ENCODE measurements around the gene OSBPL3.

DNA sequence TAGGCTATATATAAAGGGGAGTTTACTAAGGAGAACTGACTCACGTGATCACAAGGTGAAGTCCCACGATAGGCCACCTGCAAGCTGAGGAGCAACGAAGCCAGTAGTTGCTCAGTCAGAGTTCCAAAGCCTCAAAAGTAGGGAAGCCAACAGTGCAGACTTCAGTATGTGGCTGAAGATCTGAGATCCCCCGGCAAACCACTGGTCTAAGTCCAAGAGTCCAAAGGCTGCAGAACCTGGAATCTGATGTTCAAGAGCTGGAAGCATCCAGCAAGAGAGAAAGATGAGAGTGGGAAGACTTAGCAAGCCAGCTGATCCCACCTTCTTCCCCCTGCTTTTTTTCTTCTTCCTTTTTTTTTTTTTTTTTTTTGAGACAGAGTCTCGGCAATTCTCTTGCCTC, 195.7 kb downstream of the OSBPL3 start:
- TF ChIP-seq, protein P1, sequence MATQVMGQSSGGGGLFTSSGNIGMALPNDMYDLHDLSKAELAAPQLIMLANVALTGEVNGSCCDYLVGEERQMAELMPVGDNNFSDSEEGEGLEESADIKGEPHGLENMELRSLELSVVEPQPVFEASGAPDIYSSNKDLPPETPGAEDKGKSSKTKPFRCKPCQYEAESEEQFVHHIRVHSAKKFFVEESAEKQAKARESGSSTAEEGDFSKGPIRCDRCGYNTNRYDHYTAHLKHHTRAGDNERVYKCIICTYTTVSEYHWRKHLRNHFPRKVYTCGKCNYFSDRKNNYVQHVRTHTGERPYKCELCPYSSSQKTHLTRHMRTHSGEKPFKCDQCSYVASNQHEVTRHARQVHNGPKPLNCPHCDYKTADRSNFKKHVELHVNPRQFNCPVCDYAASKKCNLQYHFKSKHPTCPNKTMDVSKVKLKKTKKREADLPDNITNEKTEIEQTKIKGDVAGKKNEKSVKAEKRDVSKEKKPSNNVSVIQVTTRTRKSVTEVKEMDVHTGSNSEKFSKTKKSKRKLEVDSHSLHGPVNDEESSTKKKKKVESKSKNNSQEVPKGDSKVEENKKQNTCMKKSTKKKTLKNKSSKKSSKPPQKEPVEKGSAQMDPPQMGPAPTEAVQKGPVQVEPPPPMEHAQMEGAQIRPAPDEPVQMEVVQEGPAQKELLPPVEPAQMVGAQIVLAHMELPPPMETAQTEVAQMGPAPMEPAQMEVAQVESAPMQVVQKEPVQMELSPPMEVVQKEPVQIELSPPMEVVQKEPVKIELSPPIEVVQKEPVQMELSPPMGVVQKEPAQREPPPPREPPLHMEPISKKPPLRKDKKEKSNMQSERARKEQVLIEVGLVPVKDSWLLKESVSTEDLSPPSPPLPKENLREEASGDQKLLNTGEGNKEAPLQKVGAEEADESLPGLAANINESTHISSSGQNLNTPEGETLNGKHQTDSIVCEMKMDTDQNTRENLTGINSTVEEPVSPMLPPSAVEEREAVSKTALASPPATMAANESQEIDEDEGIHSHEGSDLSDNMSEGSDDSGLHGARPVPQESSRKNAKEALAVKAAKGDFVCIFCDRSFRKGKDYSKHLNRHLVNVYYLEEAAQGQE (IDR thresholded peaks at IDR 0.05; ENCODE audit: borderline replicate concordance) = no peak
- TF ChIP-seq, protein P2, sequence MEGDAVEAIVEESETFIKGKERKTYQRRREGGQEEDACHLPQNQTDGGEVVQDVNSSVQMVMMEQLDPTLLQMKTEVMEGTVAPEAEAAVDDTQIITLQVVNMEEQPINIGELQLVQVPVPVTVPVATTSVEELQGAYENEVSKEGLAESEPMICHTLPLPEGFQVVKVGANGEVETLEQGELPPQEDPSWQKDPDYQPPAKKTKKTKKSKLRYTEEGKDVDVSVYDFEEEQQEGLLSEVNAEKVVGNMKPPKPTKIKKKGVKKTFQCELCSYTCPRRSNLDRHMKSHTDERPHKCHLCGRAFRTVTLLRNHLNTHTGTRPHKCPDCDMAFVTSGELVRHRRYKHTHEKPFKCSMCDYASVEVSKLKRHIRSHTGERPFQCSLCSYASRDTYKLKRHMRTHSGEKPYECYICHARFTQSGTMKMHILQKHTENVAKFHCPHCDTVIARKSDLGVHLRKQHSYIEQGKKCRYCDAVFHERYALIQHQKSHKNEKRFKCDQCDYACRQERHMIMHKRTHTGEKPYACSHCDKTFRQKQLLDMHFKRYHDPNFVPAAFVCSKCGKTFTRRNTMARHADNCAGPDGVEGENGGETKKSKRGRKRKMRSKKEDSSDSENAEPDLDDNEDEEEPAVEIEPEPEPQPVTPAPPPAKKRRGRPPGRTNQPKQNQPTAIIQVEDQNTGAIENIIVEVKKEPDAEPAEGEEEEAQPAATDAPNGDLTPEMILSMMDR (IDR thresholded peaks at IDR 0.05; ENCODE audit: poor library complexity, severe bottlenecking) = no peak

All from neural cell (in vitro differentiated cells).